GM21528 (cell line): ENCODE results near the gene MR1.
A peak's percentile ranks its signal among the peaks of the same experiment; 100 is the strongest.

Source experiments
- ATAC-seq: cut with Tn5 transposase; IDR thresholded peaks from one replicate; pipeline ENCODE4 v1.9.1; 2021; ENCODE audit warnings: mild to moderate bottlenecking, moderate library complexity; ENCODE audit not compliant: unreplicated experiment, low FRiP score

The MR1 gene

DNA sequence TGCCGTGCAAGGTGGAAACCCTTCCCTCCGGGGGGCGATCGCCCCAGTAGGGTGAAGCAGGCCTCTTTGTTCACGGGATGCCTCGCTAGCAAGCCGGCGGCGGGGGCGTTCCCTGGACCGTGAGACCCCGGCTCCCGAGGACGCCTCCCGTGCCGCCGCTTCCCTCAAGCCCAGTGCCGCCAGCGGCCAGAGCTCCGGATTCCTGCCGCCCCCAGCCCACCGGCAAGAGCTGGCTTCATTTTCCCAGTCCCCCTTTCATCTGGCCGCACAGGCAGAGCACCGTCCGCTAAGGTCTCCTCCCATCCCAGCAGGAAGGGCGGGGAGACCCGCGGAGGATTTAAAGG, 71.0 kb downstream of the MR1 start:
- no peak for ATAC-seq

- peak; percentile 77 for ATAC-seq
Observed at GRCh38 chr1:181105134-181106021, 71.6 kb downstream of the MR1 start.

GRCh38 chr1:181106022-181106312, 72.2 kb downstream of the MR1 start:
- no peak for ATAC-seq

DNA sequence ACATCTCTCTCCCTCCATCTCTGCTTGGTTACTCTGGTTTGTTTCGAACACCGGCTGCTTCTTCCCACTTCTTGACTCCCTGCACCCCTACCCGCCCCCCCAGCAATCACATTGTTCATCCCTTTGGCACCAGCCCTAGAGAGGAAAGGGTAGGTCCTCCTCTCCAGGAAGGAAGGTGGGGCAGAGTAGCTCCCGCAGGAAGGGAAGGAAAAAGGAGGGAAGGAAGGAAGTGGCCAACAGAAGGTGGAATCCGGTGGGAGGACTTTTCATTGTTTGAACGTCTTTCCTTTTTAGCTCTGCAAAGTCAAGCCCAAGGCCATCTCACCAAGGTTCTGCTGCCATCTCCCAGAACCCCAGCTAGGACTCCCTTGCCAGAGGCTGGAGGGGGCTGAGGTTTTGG, 72.7 kb downstream of the MR1 start:
- no peak for ATAC-seq

DNA sequence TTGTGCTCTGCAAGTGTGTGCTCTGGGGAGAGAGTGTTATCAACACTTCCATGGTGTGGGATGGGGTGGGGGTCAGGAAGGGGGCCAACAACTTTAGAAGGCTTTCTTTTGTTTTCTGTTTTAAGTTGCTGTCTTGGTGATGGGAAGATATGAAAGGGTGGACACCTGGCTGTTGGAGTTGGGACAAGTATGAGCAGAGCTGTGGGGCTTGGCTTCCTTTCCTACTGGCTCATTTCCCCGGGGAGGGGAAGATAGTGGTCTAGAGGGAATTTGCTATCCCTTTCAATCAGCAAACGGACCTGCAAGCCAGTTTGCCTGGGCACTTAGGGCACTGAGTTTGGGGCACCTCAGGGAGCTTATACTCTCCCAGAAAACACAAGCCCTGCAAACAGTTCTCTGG, 73.9 kb downstream of the MR1 start:
- no peak for ATAC-seq

- no peak for ATAC-seq
Observed at GRCh38 chr1:181108304-181108867, 74.6 kb downstream of the MR1 start.

DNA sequence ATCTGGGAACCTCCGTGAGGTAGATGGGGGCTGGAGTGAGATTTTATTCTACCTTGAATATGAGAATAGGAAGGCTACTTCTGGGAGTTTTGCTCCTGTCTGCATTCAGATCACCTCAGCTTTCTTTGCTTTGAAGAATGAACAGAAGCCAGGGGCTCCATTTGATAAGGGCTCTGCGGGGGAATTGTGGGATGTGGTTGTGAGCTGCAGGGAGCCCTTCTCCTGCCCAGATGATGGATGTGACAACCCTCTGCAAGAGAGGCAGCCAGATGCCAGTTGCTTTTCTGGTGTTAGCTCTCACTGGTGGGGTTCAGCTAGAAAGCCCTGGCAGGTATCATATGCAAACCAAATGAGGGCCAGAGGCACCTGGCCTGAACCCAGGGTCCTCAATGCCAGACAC, 76.2 kb downstream of the MR1 start:
- no peak for ATAC-seq
